ENCODE results near the gene GRK5.

The GRK5 gene

DNA sequence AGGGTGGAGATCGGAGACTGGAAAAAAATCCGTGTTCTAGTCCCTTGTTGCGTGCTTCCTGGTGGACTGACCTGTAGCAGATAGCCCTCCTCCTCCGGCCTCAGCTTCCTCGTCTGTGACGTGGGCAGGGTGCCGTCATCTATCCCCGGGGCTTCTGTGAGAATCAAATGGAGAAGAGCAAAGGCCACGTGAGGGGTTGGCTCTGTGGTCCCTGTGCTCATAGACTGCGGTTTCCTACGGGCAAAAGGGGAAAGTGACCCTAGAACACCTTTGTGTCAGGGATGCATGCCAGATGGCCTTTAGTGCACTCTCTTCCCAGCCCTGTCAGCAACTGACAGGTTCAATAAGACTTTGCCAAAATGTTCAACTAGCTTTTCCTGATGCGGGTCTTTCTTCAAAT, 33.7 kb downstream of the GRK5 start:
- Histone ChIP-seq H3K4me1 (ENCODE audit: control insufficient read depth, low read length) (peaks cover 10% of the 10 kb centered on the region), H4K20me1 (ENCODE audit: control insufficient read depth, insufficient read depth, low read depth, low read length) (no peaks in the 10 kb centered on the region), H3K27ac (ENCODE audit: low read depth, low read length) (no peak overlapping the region), H3F3A (ENCODE audit: control insufficient read depth, insufficient read depth) (no peaks in the 10 kb centered on the region), H3K9me2 (replicated peaks; ENCODE audit: control insufficient read depth, low read length) (no peaks in the 10 kb centered on the region), H3K27me3 (ENCODE audit: control insufficient read depth, low read length) (0 out of 2 replicates have a peak, but pooled peaks cover 4% of the 10 kb centered on the region), H3K36me3 (ENCODE audit: control insufficient read depth, low read length) (no peaks in the 10 kb centered on the region), H3K9me3 (ENCODE audit: control insufficient read depth, insufficient read depth, low read length) (no peaks in the 10 kb centered on the region), H3K79me2 (ENCODE audit: control insufficient read depth, low read length) (no peaks in the 10 kb centered on the region), H3K4me3 (ENCODE audit: low read length) (no peak overlapping the region), H3K4me2 (ENCODE audit: low read length) (no peak overlapping the region)
- TF ChIP-seq EZH2phosphoT487 (IDR thresholded peaks at IDR 0.05; ENCODE audit: borderline replicate concordance, low read length), result no peak
- TF ChIP-seq, protein P1, sequence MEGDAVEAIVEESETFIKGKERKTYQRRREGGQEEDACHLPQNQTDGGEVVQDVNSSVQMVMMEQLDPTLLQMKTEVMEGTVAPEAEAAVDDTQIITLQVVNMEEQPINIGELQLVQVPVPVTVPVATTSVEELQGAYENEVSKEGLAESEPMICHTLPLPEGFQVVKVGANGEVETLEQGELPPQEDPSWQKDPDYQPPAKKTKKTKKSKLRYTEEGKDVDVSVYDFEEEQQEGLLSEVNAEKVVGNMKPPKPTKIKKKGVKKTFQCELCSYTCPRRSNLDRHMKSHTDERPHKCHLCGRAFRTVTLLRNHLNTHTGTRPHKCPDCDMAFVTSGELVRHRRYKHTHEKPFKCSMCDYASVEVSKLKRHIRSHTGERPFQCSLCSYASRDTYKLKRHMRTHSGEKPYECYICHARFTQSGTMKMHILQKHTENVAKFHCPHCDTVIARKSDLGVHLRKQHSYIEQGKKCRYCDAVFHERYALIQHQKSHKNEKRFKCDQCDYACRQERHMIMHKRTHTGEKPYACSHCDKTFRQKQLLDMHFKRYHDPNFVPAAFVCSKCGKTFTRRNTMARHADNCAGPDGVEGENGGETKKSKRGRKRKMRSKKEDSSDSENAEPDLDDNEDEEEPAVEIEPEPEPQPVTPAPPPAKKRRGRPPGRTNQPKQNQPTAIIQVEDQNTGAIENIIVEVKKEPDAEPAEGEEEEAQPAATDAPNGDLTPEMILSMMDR (IDR thresholded peaks at IDR 0.05; ENCODE audit: low read depth, low read length, poor library complexity, severe bottlenecking), result no peak

GRCh38 chr10:119242186-119242585, 34.8 kb downstream of the GRK5 start:
- TF ChIP-seq, protein P1 (IDR thresholded peaks at IDR 0.05; ENCODE audit: low read depth, low read length, poor library complexity, severe bottlenecking), result no peak
- TF ChIP-seq EZH2phosphoT487 (IDR thresholded peaks at IDR 0.05; ENCODE audit: borderline replicate concordance, low read length), result no peak
- Histone ChIP-seq H3K9me3 (ENCODE audit: control insufficient read depth, insufficient read depth, low read length) (no peaks in the 10 kb centered on the region), H3K79me2 (ENCODE audit: control insufficient read depth, low read length) (no peaks in the 10 kb centered on the region), H3K4me3 (ENCODE audit: low read length) (no peak overlapping the region), H4K20me1 (ENCODE audit: control insufficient read depth, insufficient read depth, low read depth, low read length) (no peaks in the 10 kb centered on the region), H3F3A (ENCODE audit: control insufficient read depth, insufficient read depth) (no peaks in the 10 kb centered on the region), H3K4me1 (ENCODE audit: control insufficient read depth, low read length) (peaks cover 10% of the 10 kb centered on the region), H3K36me3 (ENCODE audit: control insufficient read depth, low read length) (no peaks in the 10 kb centered on the region), H3K4me2 (ENCODE audit: low read length) (no peak overlapping the region), H3K9me2 (replicated peaks; ENCODE audit: control insufficient read depth, low read length) (no peaks in the 10 kb centered on the region), H3K27ac (ENCODE audit: low read depth, low read length) (no peak overlapping the region), H3K27me3 (ENCODE audit: control insufficient read depth, low read length) (0 out of 2 replicates have a peak, but pooled peaks cover 4% of the 10 kb centered on the region)

GRCh38 chr10:119243488-119243887, 36.1 kb downstream of the GRK5 start:
- H3K4me2 ChIP-seq (ENCODE audit: low read length), result no peak overlapping the region
- no peaks in the 10 kb centered on the region for H3K9me3 ChIP-seq (ENCODE audit: control insufficient read depth, insufficient read depth, low read length)
- no peaks in the 10 kb centered on the region for H3K79me2 ChIP-seq (ENCODE audit: control insufficient read depth, low read length)

More at GRCh38 chr10:119243488-119243887, 36.1 kb downstream of the GRK5 start:
- H3K27me3 ChIP-seq (ENCODE audit: control insufficient read depth, low read length), result 0 out of 2 replicates have a peak, but pooled peaks cover 4% of the 10 kb centered on the region
- no peaks in the 10 kb centered on the region for H4K20me1 ChIP-seq (ENCODE audit: control insufficient read depth, insufficient read depth, low read depth, low read length)
- H3K4me1 ChIP-seq (ENCODE audit: control insufficient read depth, low read length), result no peaks in the 10 kb centered on the region
- no peak overlapping the region for H3K27ac ChIP-seq (ENCODE audit: low read depth, low read length)
- no peaks in the 10 kb centered on the region for H3F3A ChIP-seq (ENCODE audit: control insufficient read depth, insufficient read depth)
- H3K9me2 ChIP-seq (replicated peaks; ENCODE audit: control insufficient read depth, low read length), result no peaks in the 10 kb centered on the region
- H3K36me3 ChIP-seq (ENCODE audit: control insufficient read depth, low read length), result no peaks in the 10 kb centered on the region
- no peak overlapping the region for H3K4me3 ChIP-seq (ENCODE audit: low read length)
- no peak for TF ChIP-seq EZH2phosphoT487 (IDR thresholded peaks at IDR 0.05; ENCODE audit: borderline replicate concordance, low read length)
- TF ChIP-seq, protein P1 (IDR thresholded peaks at IDR 0.05; ENCODE audit: low read depth, low read length, poor library complexity, severe bottlenecking), result no peak
